SK-N-SH (cell line): Measurements from ENCODE around the gene EVA1A. TPM values are rescaled to one million over a fixed set of nuclear protein-coding genes. Genes with fewer than 3 reads are reported as not detected.

Experiments used
- CTCF ChIA-PET: fragments of 300-600, 350-600 bp; formaldehyde crosslinking; extraction: SDS; loops from one replicate; lab custom pipeline; 2021; lab: Yijun Ruan, JAX
- POLR2A ChIA-PET: fragments of 350-600 bp; sonication (Branson Sonifier 250); formaldehyde crosslinking; extraction: SDS; loops from one replicate; lab custom pipeline; 2020; ENCODE audit warnings: antibody characterized with exemption, inconsistent platforms; lab: Yijun Ruan, JAX
- DNase-seq: peaks from one replicate; pipeline ENCODE4 v3.0.0; 2012
- H2AFZ ChIP-seq: fragments of 200-600 bp; sonication (generic); 2 replicates; pipeline ENCODE4 v1.8.1; 2016; ENCODE audit warnings: antibody characterized with exemption, mild to moderate bottlenecking, low read depth
- H3F3A ChIP-seq: fragments of 200-600 bp; sonication (generic); replicated peaks from 2 replicates; pipeline ENCODE3; 2016; ENCODE audit warnings: antibody characterized with exemption, mild to moderate bottlenecking; ENCODE audit not compliant: insufficient read depth
- H3K27ac ChIP-seq, 2 experiments: fragments of 200-500 bp in 1 of 2; fragments of 200-600 bp in 1 of 2; sonication (Bioruptor generic) in 1 of 2; sonication (generic), shearing (Covaris generic) in 1 of 2; 2 replicates each; pipeline versions ENCODE4 v1.5.1 to v1.6.1; 2014 to 2016; ENCODE audit warnings: low read depth in 2 of 2, inconsistent platforms in 1 of 2, low read length in 1 of 2, mild to moderate bottlenecking in 1 of 2, mixed read lengths in 1 of 2
- H3K27me3 ChIP-seq: fragments of 200-600 bp; sonication (generic), shearing (Covaris generic); 2 replicates; pipeline ENCODE4 v1.6.1; 2016; ENCODE audit warnings: mixed run types; ENCODE audit not compliant: insufficient read depth
- H3K36me3 ChIP-seq, 2 experiments: fragments of 200-500 bp in 1 of 2; fragments of 200-600 bp in 1 of 2; sonication (Bioruptor generic) in 1 of 2; sonication (generic) in 1 of 2; replicated peaks in 1 of 2; 2 replicates each; pipeline versions ENCODE3 to v1.5.1; 2014 to 2016; ENCODE audit warnings: low read length in 1 of 2, mild to moderate bottlenecking in 1 of 2; ENCODE audit not compliant: insufficient read depth in 2 of 2, control insufficient read depth in 1 of 2
- H3K4me1 ChIP-seq, 2 experiments: fragments of 200-500 bp in 1 of 2; fragments of 200-600 bp in 1 of 2; sonication (Bioruptor generic) in 1 of 2; sonication (generic), shearing (Covaris generic) in 1 of 2; 2 replicates each; pipeline versions ENCODE4 v1.5.1 to v1.6.1; 2014 to 2016; ENCODE audit warnings: low read depth in 1 of 2, low read length in 1 of 2, mixed run types in 1 of 2; ENCODE audit not compliant: insufficient read depth in 2 of 2, control insufficient read depth in 1 of 2
- H3K4me2 ChIP-seq: fragments of 200-600 bp; sonication (generic), shearing (Covaris generic); 2 replicates; pipeline ENCODE4 v1.6.1; 2017; ENCODE audit warnings: mixed run types
- H3K4me3 ChIP-seq, 2 experiments: fragments of 200-500 bp in 1 of 2; fragments of 200-600 bp in 1 of 2; sonication (Bioruptor generic) in 1 of 2; sonication (generic), shearing (Covaris generic) in 1 of 2; 2 replicates each; pipeline versions ENCODE4 v1.5.1 to v1.8.1; 2014 to 2016; ENCODE audit warnings: low read depth in 2 of 2, inconsistent platforms in 1 of 2, low read length in 1 of 2, mild to moderate bottlenecking in 1 of 2, mixed read lengths in 1 of 2, moderate library complexity in 1 of 2
- H3K79me2 ChIP-seq: fragments of 200-600 bp; sonication (generic); 2 replicates; pipeline ENCODE4 v1.8.1; 2017; ENCODE audit warnings: mild to moderate bottlenecking; ENCODE audit not compliant: insufficient read depth
- H3K9ac ChIP-seq: fragments of 200-600 bp; sonication (generic); 2 replicates; pipeline ENCODE4 v1.6.1; 2017; ENCODE audit warnings: mixed run types
- H3K9me2 ChIP-seq: fragments of 200-600 bp; sonication (generic); 2 replicates; pipeline ENCODE4 v1.6.1; 2017; ENCODE audit warnings: mixed run types
- H3K9me3 ChIP-seq: fragments of 200-600 bp; sonication (generic); 2 replicates; pipeline ENCODE4 v1.6.1; 2017; ENCODE audit warnings: mixed run types, mild to moderate bottlenecking, moderate library complexity
- H4K20me1 ChIP-seq: fragments of 200-600 bp; sonication (generic); 2 replicates; pipeline ENCODE4 v1.6.1; 2017; ENCODE audit warnings: mild to moderate bottlenecking, mixed run types; ENCODE audit not compliant: insufficient read depth
- CHD2 ChIP-seq: fragments of 150-350 bp; IDR thresholded peaks from 2 replicates; pipeline ENCODE4 v1.6.1; 2018; ENCODE audit warnings: low read length; ENCODE audit not compliant: partially characterized antibody
- EZH2phosphoT487 ChIP-seq: fragments of 200-600 bp; sonication (generic); IDR thresholded peaks from 2 replicates; pipeline ENCODE4 v1.6.1; 2017; ENCODE audit warnings: low read depth, mixed run types, mild to moderate bottlenecking, antibody characterized with exemption, moderate library complexity, borderline replicate concordance
- FOSL2 ChIP-seq: IDR thresholded peaks from 2 replicates; pipeline ENCODE4 v1.4.0; 2012; ENCODE audit warnings: low read depth, mild to moderate bottlenecking, moderate library complexity, borderline replicate concordance
- FOXJ3 ChIP-seq: sonication (generic); formaldehyde crosslinking; IDR thresholded peaks from 2 replicates; pipeline ENCODE4 v1.5.1; 2020; ENCODE audit warnings: mild to moderate bottlenecking, missing genetic modification reagents
- FOXM1 ChIP-seq: IDR thresholded peaks from 2 replicates; pipeline ENCODE4 v1.4.0; 2012; ENCODE audit warnings: low read depth, mild to moderate bottlenecking
- GABPA ChIP-seq: IDR thresholded peaks from 2 replicates; pipeline ENCODE4 v1.4.0; 2012; ENCODE audit warnings: low read depth, mild to moderate bottlenecking
- GATA2 ChIP-seq: sonication (generic); formaldehyde crosslinking; IDR thresholded peaks from 2 replicates; pipeline ENCODE4 v1.5.0; 2020; ENCODE audit warnings: mild to moderate bottlenecking, missing genetic modification reagents
- IRF3 ChIP-seq: fragments of 150-350 bp; IDR thresholded peaks from 2 replicates; pipeline ENCODE4 v1.6.1; 2016; ENCODE audit warnings: mild to moderate bottlenecking, low read depth, low read length
- JUND ChIP-seq: IDR thresholded peaks from 2 replicates; pipeline ENCODE4 v1.4.0; 2012
- MAX ChIP-seq: IDR thresholded peaks from 2 replicates; pipeline ENCODE4 v1.4.0; 2012; ENCODE audit warnings: low read depth
- NFIC ChIP-seq: IDR thresholded peaks from 2 replicates; pipeline ENCODE4 v1.4.0; 2012; ENCODE audit warnings: borderline replicate concordance
- NRF1 ChIP-seq: IDR thresholded peaks from 2 replicates; pipeline ENCODE4 v1.6.1; 2012; ENCODE audit warnings: low read depth, mild to moderate bottlenecking, low read length
- POLR2AphosphoS5 ChIP-seq: IDR thresholded peaks from 2 replicates; pipeline ENCODE4 v1.6.1; 2012; ENCODE audit warnings: low read depth, low read length
- RAD21 ChIP-seq: IDR thresholded peaks from 2 replicates; pipeline ENCODE4 v1.6.1; 2012; ENCODE audit warnings: mild to moderate bottlenecking, low read length
- RCOR1 ChIP-seq: fragments of 150-350 bp; IDR thresholded peaks from 2 replicates; pipeline ENCODE4 v1.6.1; 2017; ENCODE audit warnings: antibody characterized with exemption, low read length
- TAF1 ChIP-seq: IDR thresholded peaks from 2 replicates; pipeline ENCODE4 v1.6.1; 2012; ENCODE audit warnings: low read depth, mild to moderate bottlenecking, low read length, moderate library complexity, borderline replicate concordance
- TCF12 ChIP-seq: IDR thresholded peaks from 2 replicates; pipeline ENCODE4 v1.4.0; 2012
- TEAD4 ChIP-seq: IDR thresholded peaks from 2 replicates; pipeline ENCODE4 v1.4.0; 2012; ENCODE audit warnings: mild to moderate bottlenecking, borderline replicate concordance; ENCODE audit not compliant: insufficient read depth
- USF2 ChIP-seq: fragments of 150-350 bp; IDR thresholded peaks from 2 replicates; pipeline ENCODE4 v1.6.1; 2017; ENCODE audit warnings: antibody characterized with exemption, low read length, low read depth, borderline replicate concordance
- WGBS: methylation state at CpG from one replicate; pipeline ENCODE4 v1.1.6; 2017; ENCODE audit warnings: low lambda C conversion rate; 5-methylcytosine and 5-hydroxymethylcytosine counted together
- polyA plus RNA-seq, 3 experiments: library from polyadenylated mRNA; depleted of rRNA; stranded (reverse); fragments of >200 nt; gene quantifications; 2 replicates each; pipeline ENCODE4 v1.2.3, GENCODE V29; 2012

EVA1A gene
- polyA plus RNA-seq, 1 of the 3 experiments (the other 2 are of a cell fraction), result 93.0 TPM

- TF ChIP-seq EZH2phosphoT487 (no peak), FOXM1 (no peak), USF2 (no peak), GABPA (no peak), MAX (no peak), POLR2AphosphoS5 (no peak), NFIC (no peak), TEAD4 (no peak)
- TF ChIP-seq, all 33 proteins: peak for 0
Measured at GRCh38 chr2:75533135-75533534, 27.6 kb downstream of the EVA1A start (continued).

- Histone ChIP-seq H3K9ac (no peak overlapping the region), H4K20me1 (peaks cover 96% of the 10 kb centered on the region), H3K4me1 (peaks cover 7 to 8% of the 10 kb centered on the region in 2 experiments; a peak in 2 of 4 replicates)
- WGBS, result 73% methylated on average over 1 of the region's 1 CpG
- POLR2A ChIA-PET, result no interaction called here
- TF ChIP-seq TAF1 (no peak), MAX (no peak), RAD21 (no peak), GABPA (no peak), GATA2 (CRISPR knock-in tag) (no peak), IRF3 (no peak), FOSL2 (no peak), CHD2 (no peak), TEAD4 (no peak), RCOR1 (no peak), NFIC (no peak), FOXJ3 (CRISPR knock-in tag) (no peak), TCF12 (no peak), EZH2phosphoT487 (no peak), NRF1 (no peak), JUND (no peak)
- TF ChIP-seq, all 33 proteins: peak for 0
- Histone ChIP-seq H3K4me2 (no peak overlapping the region), H3K27ac (no peak overlapping the region), H3K79me2 (peaks cover 100% of the 10 kb centered on the region), H3K9me2 (no peaks in the 10 kb centered on the region), H3K36me3 (peaks cover 2 to 35% of the 10 kb centered on the region in 2 experiments), H3K27me3 (no peaks in the 10 kb centered on the region), H3K9me3 (no peaks in the 10 kb centered on the region; the same call in 1 of the 2 replicates), H3F3A (peaks cover 20% of the 10 kb centered on the region), H2AFZ (no peak overlapping the region), H3K4me3 (no peak overlapping the region)
- no peak for DNase-seq
- CTCF ChIA-PET, result interaction anchor here (0.8 to 1.5 kb wide), 5 partner anchors 9 to 96 kb away, joined by 3 to 5 read pairs (median 4); no protein-coding TSS in a partner anchor
Measured at GRCh38 chr2:75532488-75532887, 28.3 kb downstream of the EVA1A start.
